HS-27A (cell line): Measurements from ENCODE around the gene SURF2.

ENCODE experiments used
- DNase-seq: peaks from one replicate; pipeline ENCODE4 v3.0.0-alpha.2; 2012; ENCODE audit warnings: low read depth, missing footprints

The SURF2 gene

GRCh38 chr9:133401588-133401987, 45.2 kb downstream of the SURF2 start:
- DNase-seq = no peak

- DNase-seq = no peak
These were observed 46.3 kb downstream of the SURF2 start for GRCh38 chr9:133402689-133403088.

GRCh38 chr9:133403766-133404453, 47.6 kb downstream of the SURF2 start:
- DNase-seq = no peak

- DNase-seq = no peak
These were observed 48.2 kb downstream of the SURF2 start for GRCh38 chr9:133404454-133405002.

- no peak for DNase-seq
These were observed 49.4 kb downstream of the SURF2 start for GRCh38 chr9:133405508-133406438.

- no peak for DNase-seq
These were observed 50.3 kb downstream of the SURF2 start for GRCh38 chr9:133406480-133407307.

- no peak for DNase-seq
These were observed 51.7 kb downstream of the SURF2 start for GRCh38 chr9:133408042-133408441.
